ENCODE data around the gene RXRB.

- TF ChIP-seq POLR2A (IDR thresholded peaks at IDR 0.05; ENCODE audit: low read depth, low read length) (no peak), POLR2AphosphoS5 (IDR thresholded peaks at IDR 0.05; ENCODE audit: low read depth, low read length) (no peak), TAF1 (IDR thresholded peaks at IDR 0.05; ENCODE audit: low read depth, low read length) (no peak), SPI1 (IDR thresholded peaks at IDR 0.05; ENCODE audit: low read depth, low read length) (no peak), POU2F2 (IDR thresholded peaks at IDR 0.05; ENCODE audit: low read depth, low read length) (no peak)
These were observed 4.9 kb upstream of the RXRB start for GRCh38 chr6:33205191-33206026.
